Measurements from ENCODE around the gene NCK1. TPM values are rescaled to one million over a fixed set of nuclear protein-coding genes. Genes with fewer than 3 reads are reported as not detected.
A peak's percentile ranks its signal among the peaks of the same experiment; 100 is the strongest.
"Not testable (repeated sequence)": the region's sequence is repeated elsewhere in the genome, so short reads cannot be mapped to it uniquely, and the experiment has no call there.

NCK1 gene
- total RNA-seq, 2 experiments from 2014 or later: 24.9 to 38.1 TPM

GRCh38 chr3:136899622-136900158 lies 37.7 kb downstream of the NCK1 start:
- DNase-seq (ENCODE audit: low spot score): no peak
- peak overlapping the region; percentile 57 for H3K27ac ChIP-seq (ENCODE audit: low read depth, low read length, poor library complexity, severe bottlenecking)
- H3K79me2 ChIP-seq (ENCODE audit: insufficient read depth, low read depth, low read length): peaks cover 100% of the 10 kb centered on the region
- TF ChIP-seq EZH2phosphoT487 (IDR thresholded peaks at IDR 0.05; ENCODE audit: borderline replicate concordance, low read depth, low read length) (no peak), CTCF (conservative IDR thresholded peaks at IDR 0.05; ENCODE audit: low read length) (no peak)
- H3K4me1 ChIP-seq (ENCODE audit: insufficient read depth, low read length, poor library complexity, severe bottlenecking): peaks cover 71% of the 10 kb centered on the region
- H2AFZ ChIP-seq (ENCODE audit: low read length): no peak overlapping the region
- H3K9me3 ChIP-seq (ENCODE audit: low read length): peaks cover 59% of the 10 kb centered on the region
- H3K9me2 ChIP-seq (ENCODE audit: insufficient read depth, low read length): no peaks in the 10 kb centered on the region
- peaks cover 69% of the 10 kb centered on the region for H3K36me3 ChIP-seq (ENCODE audit: insufficient read depth, low read length)
- H3K4me2 ChIP-seq (ENCODE audit: low read length): no peak overlapping the region
- no TSS peak for BruUV-seq (replicated peaks)
- CTCF ChIA-PET (ENCODE audit: unreplicated experiment): no interaction called here
- H3K4me3 ChIP-seq (ENCODE audit: low read depth, low read length, poor library complexity, severe bottlenecking): no peak overlapping the region
- POLR2A ChIA-PET: interaction anchor here (0.5 to 4.5 kb wide), 3 partner anchors 15 to 37 kb away, joined by 3 to 23 read pairs (median 7); partner anchors contain the start of gene NCK1
- intact Hi-C loops (cut with micrococcal nuclease; ENCODE audit: unreplicated experiment): loop anchor here (5.0 kb wide), 1 partner anchor 37 kb away; the partner anchor contains the start of gene NCK1
- no peaks in the 10 kb centered on the region; the same call in 1 of the 2 replicates for H4K20me1 ChIP-seq (ENCODE audit: insufficient read depth, low read length)

GRCh38 chr3:136900694-136901093 lies 38.7 kb downstream of the NCK1 start:
- Histone ChIP-seq H3K27ac (ENCODE audit: low read depth, low read length, poor library complexity, severe bottlenecking) (peak overlapping the region; percentile 57), H3K4me3 (ENCODE audit: low read depth, low read length, poor library complexity, severe bottlenecking) (peak overlapping the region; percentile 34), H3K79me2 (ENCODE audit: insufficient read depth, low read depth, low read length) (peaks cover 100% of the 10 kb centered on the region), H3K4me1 (ENCODE audit: insufficient read depth, low read length, poor library complexity, severe bottlenecking) (peaks cover 71% of the 10 kb centered on the region), H3K36me3 (ENCODE audit: insufficient read depth, low read length) (peaks cover 76% of the 10 kb centered on the region), H3K9me3 (ENCODE audit: low read length) (peaks cover 68% of the 10 kb centered on the region), H3K4me2 (ENCODE audit: low read length) (peak overlapping the region; percentile 43)
- CTCF ChIA-PET (ENCODE audit: unreplicated experiment); BruUV-seq (replicated peaks); H2AFZ ChIP-seq (ENCODE audit: low read length); H4K20me1 ChIP-seq (ENCODE audit: insufficient read depth, low read length); H3K9me2 ChIP-seq (ENCODE audit: insufficient read depth, low read length): not testable (repeated sequence)
- DNase-seq (ENCODE audit: low spot score): peak; percentile 35
- intact Hi-C loops (cut with micrococcal nuclease; ENCODE audit: unreplicated experiment): loop anchor here (5.0 kb wide), 1 partner anchor 38 kb away; the partner anchor contains the start of gene NCK1
- POLR2A ChIA-PET: interaction anchor here (0.6 to 4.5 kb wide), 3 partner anchors 9 to 219 kb away, joined by 3 to 23 read pairs (median 3); no protein-coding TSS in a partner anchor

GRCh38 chr3:136901391-136901790 lies 39.4 kb downstream of the NCK1 start:
- H3K4me1 ChIP-seq (ENCODE audit: insufficient read depth, low read length, poor library complexity, severe bottlenecking): peaks cover 68% of the 10 kb centered on the region
- peaks cover 74% of the 10 kb centered on the region for H3K36me3 ChIP-seq (ENCODE audit: insufficient read depth, low read length)
- no peak for DNase-seq (ENCODE audit: low spot score)
- no peaks in the 10 kb centered on the region; the same call in 1 of the 2 replicates for H4K20me1 ChIP-seq (ENCODE audit: insufficient read depth, low read length)
- peak overlapping the region; percentile 57 for H3K27ac ChIP-seq (ENCODE audit: low read depth, low read length, poor library complexity, severe bottlenecking)
- no peaks in the 10 kb centered on the region for H3K9me2 ChIP-seq (ENCODE audit: insufficient read depth, low read length)
- BruUV-seq (replicated peaks): TSS peak; percentile 17
- H3K4me3 ChIP-seq (ENCODE audit: low read depth, low read length, poor library complexity, severe bottlenecking): no peak overlapping the region
- no peak overlapping the region for H2AFZ ChIP-seq (ENCODE audit: low read length)
- peaks cover 100% of the 10 kb centered on the region for H3K79me2 ChIP-seq (ENCODE audit: insufficient read depth, low read depth, low read length)
- H3K9me3 ChIP-seq (ENCODE audit: low read length): peaks cover 61% of the 10 kb centered on the region
- no peak for TF ChIP-seq EZH2phosphoT487 (IDR thresholded peaks at IDR 0.05; ENCODE audit: borderline replicate concordance, low read depth, low read length)
- no peak for TF ChIP-seq CTCF (conservative IDR thresholded peaks at IDR 0.05; ENCODE audit: low read length)
- peak overlapping the region; percentile 43 for H3K4me2 ChIP-seq (ENCODE audit: low read length)
- ChIA-PET CTCF (ENCODE audit: unreplicated experiment) (no interaction called here), POLR2A (interaction anchor here (0.7 to 0.8 kb wide), 2 partner anchors 39 to 793 kb away, joined by 3 read pairs; partner anchors contain the start of gene NCK1)
- intact Hi-C loops (cut with micrococcal nuclease; ENCODE audit: unreplicated experiment): loop anchor here (5.0 kb wide), 1 partner anchor 39 kb away; the partner anchor contains the start of gene NCK1

GRCh38 chr3:136902530-136902929 lies 40.5 kb downstream of the NCK1 start:
- H3K9me2 ChIP-seq (ENCODE audit: insufficient read depth, low read length); CTCF ChIA-PET (ENCODE audit: unreplicated experiment); H2AFZ ChIP-seq (ENCODE audit: low read length); BruUV-seq (replicated peaks); H4K20me1 ChIP-seq (ENCODE audit: insufficient read depth, low read length): not testable (repeated sequence)
- POLR2A ChIA-PET: interaction anchor here (0.6 to 1.0 kb wide), 4 partner anchors 9 to 92 kb away, joined by 3 to 4 read pairs (median 3); partner anchors contain the start of gene NCK1
- intact Hi-C loops (cut with micrococcal nuclease; ENCODE audit: unreplicated experiment): loop anchor here (2.0 to 5.0 kb wide), 2 partner anchors 18 to 40 kb away; partner anchors contain the start of gene NCK1
- Histone ChIP-seq H3K27ac (ENCODE audit: low read depth, low read length, poor library complexity, severe bottlenecking) (peak overlapping the region; percentile 57), H3K36me3 (ENCODE audit: insufficient read depth, low read length) (peaks cover 64% of the 10 kb centered on the region), H3K79me2 (ENCODE audit: insufficient read depth, low read depth, low read length) (peaks cover 100% of the 10 kb centered on the region), H3K4me2 (ENCODE audit: low read length) (peak overlapping the region; percentile 43), H3K9me3 (ENCODE audit: low read length) (peaks cover 57% of the 10 kb centered on the region), H3K4me3 (ENCODE audit: low read depth, low read length, poor library complexity, severe bottlenecking) (peak overlapping the region; percentile 8), H3K4me1 (ENCODE audit: insufficient read depth, low read length, poor library complexity, severe bottlenecking) (peaks cover 64% of the 10 kb centered on the region)
- DNase-seq (ENCODE audit: low spot score): peak; percentile 40

Measured in OCI-LY7 (cell line).